Glomerular visceral epithelial cell (primary cell): ENCODE measurements around the gene FES.
A peak's percentile ranks its signal among the peaks of the same experiment; 100 is the strongest.

ENCODE experiments used
- DNase-seq: peaks from one replicate; pipeline ENCODE4 v3.0.0-alpha.2; 2016; ENCODE audit errors: extremely low spot score

Gene FES

DNA sequence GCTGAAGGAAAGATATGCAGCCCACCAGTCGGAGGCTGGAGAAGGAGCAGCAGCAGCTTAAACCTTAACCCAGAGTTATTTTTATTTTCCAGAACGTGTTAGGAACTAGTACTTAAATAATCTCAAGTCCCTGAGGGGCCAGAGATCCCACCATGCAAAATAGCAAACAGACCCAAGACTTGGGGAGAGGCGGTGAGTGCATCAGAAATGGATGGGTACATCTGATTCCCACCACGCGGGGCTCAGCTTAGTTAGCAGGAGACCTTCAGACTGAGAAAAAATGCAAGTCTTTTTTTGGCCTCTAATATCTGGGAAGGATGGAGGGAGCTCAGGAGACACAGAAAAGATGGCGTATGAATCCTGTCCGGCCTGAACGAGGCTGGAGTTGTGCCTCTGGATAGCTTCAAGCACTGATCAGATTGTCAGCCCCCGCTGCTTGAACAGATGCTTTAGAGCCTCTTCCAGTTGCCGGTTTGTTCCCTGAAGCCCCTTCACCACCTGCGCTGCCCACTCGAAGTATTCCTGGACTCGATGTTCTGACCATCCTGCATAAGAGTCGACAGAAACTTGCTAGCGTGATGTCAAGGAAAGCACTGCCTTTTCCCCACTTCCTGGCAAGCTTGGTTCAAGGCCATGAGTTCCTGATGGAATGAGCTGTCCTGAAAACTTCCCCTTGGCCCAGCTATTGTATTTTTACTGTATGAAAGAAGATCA lies 46.7 kb downstream of the FES start:
- DNase-seq, result no peak

DNA sequence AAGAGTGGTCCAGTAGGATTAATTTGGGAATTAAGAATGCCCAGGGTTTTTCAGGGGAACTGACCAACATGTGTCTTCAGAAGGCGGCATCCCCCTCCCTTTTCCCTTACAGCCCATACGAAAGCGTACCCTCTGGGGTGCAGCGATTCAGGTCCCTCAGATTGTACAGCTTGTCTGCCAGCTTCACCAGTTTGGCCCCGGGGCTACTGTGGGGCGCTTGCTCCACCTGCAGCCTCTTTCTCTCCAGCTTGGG lies 47.2 kb downstream of the FES start:
- no peak for DNase-seq

- peak; percentile 86 for DNase-seq
These were observed 47.7 kb downstream of the FES start, which contains the start of gene HDDC3 for GRCh38 chr15:90931828-90932659. Gene HDDC3, minus strand, starts transcription at chr15:90932549. Its CDS starts 9 bp downstream, at chr15:90932540.

- DNase-seq, result no peak
These were observed 48.3 kb downstream of the FES start for GRCh38 chr15:90932660-90932991.

GRCh38 chr15:90933301-90933700 lies 49.0 kb downstream of the FES start:
- no peak for DNase-seq

DNA sequence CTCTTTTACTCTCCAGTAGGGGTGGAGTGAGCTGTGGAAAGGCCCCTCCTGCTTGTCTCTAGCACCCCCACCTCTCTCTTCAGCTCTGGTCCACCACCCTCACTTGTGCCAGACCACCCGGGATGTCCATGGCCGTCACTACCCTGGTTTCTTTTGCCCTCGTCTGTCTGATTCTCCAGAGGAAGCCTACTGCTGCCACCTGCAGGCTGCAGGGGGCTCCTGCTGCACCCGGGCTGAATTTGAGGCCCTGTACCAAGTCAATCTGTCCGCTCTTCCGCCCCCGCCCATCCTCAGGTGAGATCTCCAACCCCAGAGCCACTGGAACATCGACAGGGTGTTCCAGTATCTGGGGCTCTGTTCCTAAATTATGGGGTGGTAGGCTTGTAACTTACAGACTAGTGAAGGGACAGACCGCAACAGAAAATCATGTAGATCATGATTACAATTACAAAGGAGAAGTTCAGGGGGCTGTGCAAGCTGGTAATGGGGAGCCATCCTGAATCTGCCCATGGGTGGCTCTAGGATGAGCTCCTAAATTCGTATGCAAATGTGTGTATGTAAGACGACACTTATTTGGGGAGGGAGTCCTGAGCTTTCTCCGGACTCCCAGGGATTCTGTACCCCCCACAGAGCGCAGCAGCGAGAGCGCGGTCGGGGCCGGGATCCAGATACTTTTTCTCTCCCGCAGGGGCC lies 50.1 kb downstream of the FES start:
- DNase-seq, result peak; percentile 83

GRCh38 chr15:90934949-90935751 lies 50.8 kb downstream of the FES start, which contains the start of gene UNC45A:
Gene UNC45A, plus strand, starts transcription at chr15:90935285. Its CDS starts 40 bp downstream, at chr15:90935325.
- DNase-seq, result peak; percentile 89

GRCh38 chr15:90936823-90937222 lies 52.5 kb downstream of the FES start:
- no peak for DNase-seq

DNA sequence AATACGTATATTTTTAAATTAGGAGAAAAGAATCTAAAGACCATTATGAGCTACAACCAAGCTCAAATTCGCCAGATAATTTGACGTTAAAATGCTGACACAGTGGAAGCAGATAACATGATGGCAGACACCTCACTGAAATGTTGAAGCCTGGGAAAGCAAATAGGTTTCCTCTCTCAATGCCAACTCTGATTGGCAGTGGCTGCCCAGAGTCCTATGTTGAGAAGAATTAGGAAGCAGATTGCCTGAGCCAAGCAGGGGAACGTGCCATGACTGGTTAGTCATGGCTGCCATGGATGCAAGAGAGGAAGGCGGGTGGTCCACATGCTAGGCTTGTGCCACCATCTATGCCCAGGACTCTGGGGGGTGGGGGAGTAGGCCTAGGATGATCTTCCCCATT lies 54.0 kb downstream of the FES start:
- no peak for DNase-seq

GRCh38 chr15:90939756-90940155 lies 55.5 kb downstream of the FES start:
- DNase-seq, result no peak

- DNase-seq, result no peak
These were observed 56.7 kb downstream of the FES start for GRCh38 chr15:90941038-90941437.

DNA sequence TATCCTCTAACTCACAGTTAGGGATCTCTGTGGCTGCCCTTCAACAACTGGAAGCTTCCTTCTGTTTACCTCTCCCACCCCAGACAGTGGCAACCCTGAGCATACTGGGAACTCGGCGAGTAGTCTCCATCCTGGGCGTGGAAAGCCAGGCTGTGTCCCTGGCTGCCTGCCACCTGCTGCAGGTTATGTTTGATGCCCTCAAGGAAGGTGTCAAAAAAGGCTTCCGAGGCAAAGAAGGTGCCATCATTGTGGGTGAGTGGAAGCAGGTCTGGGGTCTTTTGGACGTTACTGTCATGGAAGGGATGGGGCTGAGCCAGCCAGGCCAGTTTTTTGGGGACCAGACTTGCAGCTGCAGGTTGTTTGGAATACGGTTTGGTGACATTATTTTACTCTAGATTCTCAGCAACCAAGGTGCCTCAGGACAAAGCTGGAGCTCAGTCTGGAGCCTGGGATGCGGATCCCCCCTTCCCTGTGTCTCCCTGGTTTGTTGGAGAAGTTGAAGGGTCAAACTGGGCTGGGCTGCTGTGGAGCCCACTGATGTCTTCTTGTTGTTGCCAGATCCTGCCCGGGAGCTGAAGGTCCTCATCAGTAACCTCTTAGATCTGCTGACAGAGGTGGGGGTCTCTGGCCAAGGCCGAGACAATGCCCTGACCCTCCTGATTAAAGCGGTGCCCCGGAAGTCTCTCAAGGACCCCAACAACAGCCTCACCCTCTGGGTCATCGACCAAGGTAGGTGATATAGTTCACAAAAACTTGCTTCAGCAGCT lies 58.2 kb downstream of the FES start:
- DNase-seq, result no peak

- DNase-seq, result no peak
These were observed 60.8 kb downstream of the FES start for GRCh38 chr15:90945091-90945490.
